Chondrocyte (in vitro differentiated cells): ENCODE measurements around the gene CYB561D2. TPM values are rescaled to one million over a fixed set of nuclear protein-coding genes. Genes with fewer than 3 reads are reported as not detected.

Experiments used
- DNase-seq: peaks from one replicate; pipeline ENCODE4 v3.0.0; 2021; ENCODE audit warnings: mixed read lengths, low spot score
- H3K27ac Mint-ChIP-seq: one replicate; pipeline ENCODE4 v1.8.0; 2021; ENCODE audit warnings: mild to moderate bottlenecking, moderate library complexity, mixed read lengths; ENCODE audit not compliant: unreplicated experiment
- H3K27me3 Mint-ChIP-seq: 2 replicates; pipeline ENCODE4 v1.8.0; 2021; ENCODE audit warnings: low read depth, mixed read lengths
- H3K36me3 Mint-ChIP-seq: 2 replicates; pipeline ENCODE4 v1.8.0; 2021; ENCODE audit warnings: low read depth, mixed read lengths
- H3K4me1 Mint-ChIP-seq: 2 replicates; pipeline ENCODE4 v1.8.0; 2021; ENCODE audit warnings: low read depth, mild to moderate bottlenecking, mixed read lengths
- H3K4me3 Mint-ChIP-seq: one replicate; pipeline ENCODE4 v1.8.0; 2021; ENCODE audit warnings: mild to moderate bottlenecking, moderate library complexity, mixed read lengths; ENCODE audit not compliant: unreplicated experiment
- H3K9me3 Mint-ChIP-seq: 2 replicates; pipeline ENCODE4 v1.8.0; 2021; ENCODE audit warnings: low read depth, mixed read lengths
- CTCF ChIP-seq: fragments of 200-600 bp; sonication (generic); IDR thresholded peaks from 2 replicates; pipeline ENCODE4 v1.5.0; 2021; ENCODE audit warnings: antibody characterized with exemption, mild to moderate bottlenecking, moderate library complexity
- total RNA-seq: library from RNA; stranded (reverse); gene quantifications from 3 replicates; pipeline ENCODE4 v1.2.1, GENCODE V29; 2021

The CYB561D2 gene
- total RNA-seq, 1 donor from 2014 or later: 18.2 TPM

- DNase-seq: no peak
- no peaks in the 10 kb centered on the region for H3K9me3 Mint-ChIP-seq
- peaks cover 6% of the 10 kb centered on the region for H3K4me1 Mint-ChIP-seq
- no peak overlapping the region for H3K4me3 Mint-ChIP-seq
- TF ChIP-seq CTCF: peak; percentile 74
- no peak overlapping the region for H3K27ac Mint-ChIP-seq
- peaks cover 4% of the 10 kb centered on the region for H3K27me3 Mint-ChIP-seq
- no peaks in the 10 kb centered on the region for H3K36me3 Mint-ChIP-seq
Measured at GRCh38 chr3:50388016-50388719, 37.5 kb downstream of the CYB561D2 start.

- DNase-seq: no peak
- Mint-ChIP-seq H3K36me3 (no peaks in the 10 kb centered on the region), H3K4me1 (peaks cover 6% of the 10 kb centered on the region), H3K9me3 (no peaks in the 10 kb centered on the region), H3K27me3 (peaks cover 2% of the 10 kb centered on the region), H3K27ac (no peak overlapping the region), H3K4me3 (no peak overlapping the region)
- peak; percentile 33 for TF ChIP-seq CTCF
Measured at GRCh38 chr3:50388720-50389413, 38.2 kb downstream of the CYB561D2 start.

GRCh38 chr3:50389414-50389767 is 38.7 kb downstream of the CYB561D2 start:
- H3K9me3 Mint-ChIP-seq: no peaks in the 10 kb centered on the region
- H3K4me1 Mint-ChIP-seq: peaks cover 6% of the 10 kb centered on the region
- no peaks in the 10 kb centered on the region for H3K36me3 Mint-ChIP-seq
- H3K4me3 Mint-ChIP-seq: no peak overlapping the region
- DNase-seq: no peak
- no peak overlapping the region for H3K27ac Mint-ChIP-seq
- no peaks in the 10 kb centered on the region for H3K27me3 Mint-ChIP-seq
- no peak for TF ChIP-seq CTCF

- TF ChIP-seq CTCF: no peak
- H3K36me3 Mint-ChIP-seq: no peaks in the 10 kb centered on the region
- no peaks in the 10 kb centered on the region for H3K27me3 Mint-ChIP-seq
- no peaks in the 10 kb centered on the region for H3K9me3 Mint-ChIP-seq
- peaks cover 6% of the 10 kb centered on the region for H3K4me1 Mint-ChIP-seq
- H3K4me3 Mint-ChIP-seq: no peak overlapping the region
- H3K27ac Mint-ChIP-seq: no peak overlapping the region
- no peak for DNase-seq
Measured at GRCh38 chr3:50390508-50391224, 40.0 kb downstream of the CYB561D2 start.

- no peak for TF ChIP-seq CTCF
- Mint-ChIP-seq H3K9me3 (no peaks in the 10 kb centered on the region), H3K27me3 (no peaks in the 10 kb centered on the region), H3K27ac (no peak overlapping the region), H3K36me3 (no peaks in the 10 kb centered on the region), H3K4me1 (peaks cover 6% of the 10 kb centered on the region), H3K4me3 (no peak overlapping the region)
- no peak for DNase-seq
Measured at GRCh38 chr3:50392101-50392715, 41.5 kb downstream of the CYB561D2 start.
